GM10847 (cell line): ENCODE data around the gene MAP3K4.

ENCODE experiments used
- POLR2A ChIP-seq: IDR thresholded peaks from 2 replicates; pipeline ENCODE4 v1.6.1; 2011; ENCODE audit not compliant: insufficient read length; ENCODE audit errors: extremely low read depth

MAP3K4 gene

DNA sequence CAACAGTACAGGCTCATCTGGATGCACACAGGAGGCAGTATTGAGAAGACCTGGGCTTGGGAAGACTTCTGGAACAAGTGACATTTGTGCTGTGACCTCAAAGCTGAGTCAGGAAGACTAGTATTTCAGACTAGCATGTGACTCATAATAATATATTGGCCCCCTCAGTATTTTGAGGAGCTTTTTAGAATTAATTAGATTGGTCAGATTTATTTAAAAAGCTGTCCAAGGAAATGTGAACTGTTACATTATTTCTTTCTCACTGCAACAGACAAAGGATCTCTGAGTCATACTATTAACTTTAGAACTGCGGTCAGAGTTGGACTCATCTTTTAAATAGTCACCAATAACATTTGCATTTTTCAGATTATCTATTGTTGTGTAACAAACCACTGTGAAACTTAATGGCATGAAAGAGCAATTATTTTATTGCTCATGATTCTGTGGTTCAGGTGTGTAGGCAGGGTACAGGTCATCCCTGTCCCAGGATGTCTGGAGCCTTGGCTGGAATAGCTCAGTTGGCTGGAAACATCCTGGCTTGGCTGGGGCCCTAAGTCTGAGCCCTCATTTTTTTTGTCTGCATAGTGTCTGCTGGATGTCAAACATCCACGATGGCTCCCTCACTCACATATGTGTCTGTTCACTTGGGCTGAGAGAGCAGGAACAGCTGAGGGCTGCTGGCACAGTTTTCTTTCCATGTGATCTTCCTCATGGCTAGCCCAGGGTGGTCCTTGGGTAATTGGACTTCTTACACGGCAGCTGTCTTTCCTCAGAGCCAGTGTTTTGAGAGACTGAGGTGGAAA is 46.9 kb downstream of the MAP3K4 start:
- TF ChIP-seq POLR2A = no peak

DNA sequence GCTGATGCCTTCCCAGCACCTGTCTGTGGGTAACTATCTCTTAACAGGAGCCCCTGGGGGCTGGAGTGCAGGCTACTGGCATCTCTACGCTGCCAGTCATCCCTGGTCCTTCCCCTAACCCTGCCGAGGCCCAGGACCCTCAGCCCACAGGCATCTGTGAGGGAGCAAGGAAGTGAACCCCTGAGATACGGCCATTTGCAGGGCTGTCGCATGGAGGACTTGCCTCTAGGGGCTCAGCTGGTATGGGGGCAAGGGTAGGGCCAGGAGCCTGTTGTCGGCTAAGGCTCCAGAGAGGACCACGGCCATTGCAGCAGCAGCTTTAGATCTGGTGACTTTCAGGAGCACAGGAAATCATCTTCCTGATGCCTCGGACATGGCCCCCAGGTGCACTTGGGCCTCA is 49.7 kb downstream of the MAP3K4 start:
- no peak for TF ChIP-seq POLR2A

- no peak for TF ChIP-seq POLR2A
Observed at GRCh38 chr6:161044335-161044734, 52.8 kb downstream of the MAP3K4 start.

GRCh38 chr6:161048641-161049040 is 57.1 kb downstream of the MAP3K4 start:
- TF ChIP-seq POLR2A = no peak

- TF ChIP-seq POLR2A = no peak
Observed at GRCh38 chr6:161050134-161050765, 58.7 kb downstream of the MAP3K4 start.

GRCh38 chr6:161053103-161053502 is 61.5 kb downstream of the MAP3K4 start:
- TF ChIP-seq POLR2A = no peak

GRCh38 chr6:161054876-161055275 is 63.3 kb downstream of the MAP3K4 start:
- no peak for TF ChIP-seq POLR2A

DNA sequence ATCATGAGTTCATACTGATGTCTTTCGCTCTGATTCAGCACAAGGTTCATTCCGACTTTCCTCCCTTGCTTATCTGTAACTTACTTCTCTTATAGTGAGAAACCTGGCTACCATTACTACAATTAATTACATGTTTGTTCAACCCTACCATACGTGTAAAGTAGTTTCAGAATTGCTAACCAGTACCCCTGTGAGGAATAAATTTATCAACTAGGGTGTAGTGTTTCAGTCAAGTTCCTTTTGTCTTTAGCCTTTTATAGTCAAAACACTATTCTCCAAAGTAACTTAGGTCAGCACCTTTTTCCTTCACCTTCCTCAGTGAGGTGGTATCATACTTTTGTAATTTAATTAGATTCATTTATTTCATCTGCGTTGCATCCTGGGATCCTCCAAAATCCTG is 64.9 kb downstream of the MAP3K4 start:
- no peak for TF ChIP-seq POLR2A

- TF ChIP-seq POLR2A = no peak
Observed at GRCh38 chr6:161057103-161058091, 65.8 kb downstream of the MAP3K4 start.

GRCh38 chr6:161058741-161059140 is 67.2 kb downstream of the MAP3K4 start:
- TF ChIP-seq POLR2A = no peak

- no peak for TF ChIP-seq POLR2A
Observed at GRCh38 chr6:161061576-161061975, 70.0 kb downstream of the MAP3K4 start.

GRCh38 chr6:161064915-161065314 is 73.3 kb downstream of the MAP3K4 start:
- no peak for TF ChIP-seq POLR2A

- no peak for TF ChIP-seq POLR2A
Observed at GRCh38 chr6:161066511-161066910, 74.9 kb downstream of the MAP3K4 start.

GRCh38 chr6:161067749-161068148 is 76.2 kb downstream of the MAP3K4 start:
- TF ChIP-seq POLR2A = no peak

GRCh38 chr6:161068321-161068741 is 76.8 kb downstream of the MAP3K4 start:
- TF ChIP-seq POLR2A = no peak
